GM21737 (cell line): ENCODE data around the gene DPYD.

Experiments used
- ATAC-seq: cut with Tn5 transposase; IDR thresholded peaks from one replicate; pipeline ENCODE4 v1.9.1; 2021; ENCODE audit warnings: mild to moderate bottlenecking, moderate library complexity; ENCODE audit not compliant: unreplicated experiment

The DPYD gene

GRCh38 chr1:97844552-97845089, 76.2 kb downstream of the DPYD start:
- ATAC-seq, result no peak

GRCh38 chr1:97841338-97841737, 79.5 kb downstream of the DPYD start:
- no peak for ATAC-seq

DNA sequence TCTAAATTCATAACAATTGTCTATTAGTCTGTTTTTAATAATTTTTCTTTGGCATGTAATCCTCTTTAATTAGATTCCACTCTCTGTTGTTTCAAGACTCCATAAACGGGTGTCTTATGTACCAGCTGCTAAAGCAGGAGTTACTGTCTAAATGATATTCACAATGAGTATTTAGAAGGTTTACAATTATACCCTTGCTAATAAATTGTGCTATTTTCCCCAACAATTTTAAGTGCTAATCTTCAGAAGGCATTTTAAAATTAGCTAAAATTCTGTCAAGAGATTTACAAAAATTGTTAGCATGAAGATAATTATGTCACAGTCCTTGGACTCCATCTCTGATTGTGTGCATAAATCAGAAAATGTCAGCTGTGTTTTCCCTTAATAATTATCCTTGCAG, 83.7 kb downstream of the DPYD start:
- ATAC-seq, result no peak

GRCh38 chr1:97834899-97835298, 85.9 kb downstream of the DPYD start:
- no peak for ATAC-seq

- ATAC-seq, result no peak
These were observed 87.0 kb downstream of the DPYD start for GRCh38 chr1:97833881-97834280.

DNA sequence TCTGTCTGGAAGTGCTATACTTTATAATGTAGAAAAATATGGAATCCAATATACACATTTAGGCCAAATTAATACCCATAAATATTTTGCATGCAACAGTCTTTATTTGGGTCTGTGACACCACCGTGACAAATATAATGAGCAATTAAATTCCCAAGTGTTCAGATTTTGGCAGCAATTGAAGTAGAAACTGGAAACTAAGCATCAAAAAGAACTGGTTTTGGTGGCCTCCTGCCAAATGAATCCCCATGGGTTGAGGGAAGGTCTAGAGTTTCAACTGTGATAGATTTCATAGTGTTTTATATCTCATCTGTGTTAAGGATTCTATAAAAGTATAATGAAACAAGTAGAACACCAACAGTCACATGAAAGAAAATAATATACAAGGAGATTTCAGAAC, 88.4 kb downstream of the DPYD start:
- ATAC-seq, result no peak

- no peak for ATAC-seq
These were observed 92.9 kb downstream of the DPYD start for GRCh38 chr1:97827887-97828286.

- no peak for ATAC-seq
These were observed 94.0 kb downstream of the DPYD start for GRCh38 chr1:97826820-97827219.

DNA sequence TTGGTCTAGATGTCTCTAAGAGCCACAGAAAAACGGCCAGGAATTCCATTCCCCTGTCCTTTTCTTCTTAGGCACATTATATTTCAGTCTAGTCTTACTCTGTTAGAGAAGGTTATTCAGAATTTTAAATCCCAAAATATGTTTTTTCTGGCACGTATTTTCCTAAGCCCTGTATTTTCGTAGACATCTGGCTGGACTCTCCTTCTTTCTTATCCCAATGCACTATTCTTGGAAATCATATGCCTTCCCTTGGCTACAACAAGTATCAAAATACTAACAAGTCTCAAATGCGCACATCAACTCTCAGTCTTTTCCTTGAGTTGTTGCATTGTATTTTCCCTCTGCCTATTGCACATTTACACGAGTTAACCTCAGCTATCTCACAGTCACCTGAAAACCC, 96.2 kb downstream of the DPYD start:
- ATAC-seq, result no peak

- ATAC-seq, result no peak
These were observed 96.6 kb downstream of the DPYD start for GRCh38 chr1:97824200-97824599.

DNA sequence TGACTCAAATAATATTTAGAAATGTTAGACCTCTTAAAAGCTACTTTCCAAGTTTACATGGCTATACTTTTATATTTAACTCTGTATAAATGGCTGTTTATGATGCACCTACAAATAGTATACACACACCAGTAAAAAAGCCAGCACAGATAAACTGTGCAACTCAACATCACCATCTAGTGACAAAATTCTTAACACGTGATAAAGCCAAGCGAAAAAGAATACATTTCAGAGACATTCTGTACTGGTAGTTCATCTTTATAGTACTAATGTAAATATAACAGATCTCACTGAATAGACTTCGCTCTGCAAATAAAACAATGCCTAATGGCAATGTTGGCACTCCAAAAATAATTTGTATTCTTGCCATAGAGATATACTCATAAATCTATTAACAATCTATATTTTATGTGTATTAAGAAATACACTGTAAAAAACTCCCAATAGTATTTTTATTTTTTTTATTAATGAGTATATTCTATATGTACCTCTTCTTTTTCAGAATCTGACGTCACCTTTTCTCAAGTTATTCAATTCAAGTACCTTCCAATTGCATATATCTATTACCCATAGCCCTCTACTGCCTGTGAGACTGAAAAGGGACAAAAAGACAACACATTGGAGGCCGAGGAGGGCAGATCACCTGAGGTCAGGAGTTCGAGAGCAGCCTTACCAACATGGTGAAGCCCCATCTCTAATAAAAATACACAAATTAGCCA, 100.2 kb downstream of the DPYD start:
- ATAC-seq, result no peak

DNA sequence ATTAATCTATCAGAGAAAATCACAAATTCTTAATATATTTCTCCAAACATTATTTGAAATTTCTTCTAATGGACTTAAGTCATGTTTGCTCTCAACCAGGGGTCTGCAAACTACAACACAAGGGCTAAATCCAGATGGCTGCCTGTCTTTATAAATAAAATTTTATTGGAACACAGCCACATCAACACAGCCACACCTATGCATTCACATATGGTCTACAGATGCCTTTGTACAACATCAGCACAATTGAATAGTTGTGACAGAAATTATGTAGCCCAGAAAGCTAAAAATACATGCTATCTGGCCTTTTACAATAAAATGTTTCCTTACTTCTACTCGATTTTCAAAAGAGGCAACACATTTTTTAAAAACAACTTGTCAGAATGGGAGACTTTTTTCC, 103.9 kb downstream of the DPYD start:
- ATAC-seq, result no peak

DNA sequence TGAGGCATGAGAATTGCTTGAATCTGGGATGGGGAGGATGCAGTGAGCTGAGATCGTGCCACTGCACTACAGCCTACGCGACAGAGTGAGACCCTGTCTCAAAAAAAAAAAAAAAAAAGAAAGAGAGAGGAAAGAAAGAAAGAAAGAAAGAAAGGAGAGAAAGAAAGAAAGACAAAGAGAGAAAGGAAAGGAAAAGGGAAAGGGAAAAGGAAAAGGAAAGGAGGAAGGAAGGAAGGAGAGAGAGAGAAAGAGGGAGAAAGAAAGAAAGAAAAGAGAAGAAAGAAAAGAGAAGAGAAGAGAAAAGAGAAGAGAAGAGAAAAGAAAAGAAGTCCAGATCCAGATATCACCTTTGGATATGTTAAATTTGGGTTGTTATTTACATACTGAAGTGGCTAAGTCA, 106.0 kb downstream of the DPYD start:
- ATAC-seq, result no peak

DNA sequence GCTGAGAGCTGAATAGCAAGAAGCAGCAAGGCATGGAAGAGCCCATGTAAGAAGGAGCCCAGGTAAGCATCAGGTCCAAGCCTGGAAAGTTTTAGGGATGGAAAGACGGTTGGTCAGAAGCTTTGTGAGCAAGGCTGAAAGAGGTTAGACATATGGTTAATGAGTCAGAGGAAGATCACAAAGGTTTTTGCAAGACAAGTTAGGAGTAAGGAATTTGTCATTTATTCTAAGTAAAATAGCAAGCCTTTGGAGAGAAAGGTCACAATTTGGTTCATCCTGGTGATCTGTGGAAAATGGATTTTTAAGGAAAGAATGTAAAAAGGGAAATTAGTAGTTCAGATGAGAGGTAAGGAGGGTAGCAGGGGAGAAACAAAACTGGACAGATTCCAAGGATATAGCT, 106.7 kb downstream of the DPYD start:
- no peak for ATAC-seq

DNA sequence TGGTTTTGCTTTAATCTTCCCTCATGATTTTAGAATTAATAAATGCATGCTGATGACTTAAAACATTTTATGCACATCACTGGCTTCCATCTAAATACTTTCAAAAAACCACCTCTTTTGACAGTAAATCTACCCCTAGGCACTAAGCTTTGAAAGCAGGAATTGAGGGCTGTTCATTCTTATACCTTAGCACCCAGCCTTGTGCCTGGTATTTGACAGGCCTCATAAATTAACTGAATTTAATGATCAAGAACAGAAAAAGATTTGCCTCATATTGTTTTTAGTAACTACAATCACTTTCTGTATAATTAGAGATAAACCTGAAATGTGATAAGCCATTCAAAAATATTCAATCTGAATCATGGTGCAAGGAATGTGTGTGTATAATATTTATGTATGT, 108.8 kb downstream of the DPYD start:
- ATAC-seq, result no peak

DNA sequence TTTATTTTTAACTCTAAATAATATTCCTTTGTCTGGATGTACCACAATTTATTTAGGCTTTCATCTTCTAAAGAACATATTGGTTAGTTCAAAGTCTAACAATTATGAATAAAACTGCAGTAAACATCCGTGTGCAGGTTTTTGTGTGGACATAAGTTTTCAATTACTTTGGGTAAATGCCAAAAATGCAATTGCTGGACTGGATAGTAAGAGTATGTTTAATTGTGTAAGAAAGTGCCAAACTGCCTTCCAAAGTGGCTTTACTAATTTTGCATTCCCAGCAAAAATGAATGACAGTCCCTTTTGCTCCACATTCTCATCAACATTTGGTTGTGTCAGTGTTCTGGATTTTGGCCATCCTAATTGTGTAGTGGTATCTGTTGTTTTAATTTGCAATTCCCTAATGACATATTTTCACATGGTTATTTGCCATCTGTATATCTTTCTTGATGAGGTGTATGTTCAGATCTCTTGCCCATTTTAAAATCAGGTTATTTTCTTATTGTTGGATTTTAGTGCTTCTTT, 113.8 kb downstream of the DPYD start:
- no peak for ATAC-seq

DNA sequence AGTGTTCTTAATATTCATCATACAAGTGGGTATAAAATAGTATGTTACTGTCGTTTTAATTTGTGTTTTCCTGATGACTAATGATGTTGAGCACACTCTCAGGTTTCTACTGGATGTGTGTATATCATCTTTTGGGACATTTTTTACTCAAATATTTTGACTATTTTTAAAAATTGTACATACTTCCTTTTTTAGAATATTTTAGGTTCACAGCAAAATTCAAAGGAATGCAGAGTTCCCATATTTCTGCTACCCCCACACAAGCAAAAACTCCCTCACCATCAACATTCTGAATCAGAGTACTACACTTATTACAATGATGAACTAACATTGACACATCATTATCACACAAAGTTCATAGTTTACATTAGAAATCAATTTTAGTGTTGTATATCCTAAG, 114.5 kb downstream of the DPYD start:
- no peak for ATAC-seq

- no peak for ATAC-seq
These were observed 115.7 kb downstream of the DPYD start for GRCh38 chr1:97805093-97805492.

GRCh38 chr1:97803026-97803425, 117.8 kb downstream of the DPYD start:
- ATAC-seq, result no peak

DNA sequence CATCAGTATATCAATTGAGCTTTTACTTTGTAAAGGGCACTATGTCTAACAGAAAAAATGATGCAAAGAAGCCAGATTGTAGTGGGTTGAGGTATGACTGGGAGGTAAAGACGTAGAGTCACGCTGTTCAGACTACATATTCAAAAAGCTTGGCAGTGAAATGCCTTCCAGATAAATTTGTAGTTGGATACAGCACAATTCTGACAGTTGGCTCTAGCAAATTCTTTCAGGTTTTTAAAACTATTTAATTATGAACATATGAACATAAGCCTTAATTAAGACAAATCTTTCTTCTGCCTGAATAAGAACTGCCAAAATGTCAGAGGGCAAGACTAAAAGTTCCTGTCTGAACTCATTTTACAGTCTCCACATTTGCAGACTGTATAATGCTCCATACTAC, 118.8 kb downstream of the DPYD start:
- ATAC-seq, result no peak

DNA sequence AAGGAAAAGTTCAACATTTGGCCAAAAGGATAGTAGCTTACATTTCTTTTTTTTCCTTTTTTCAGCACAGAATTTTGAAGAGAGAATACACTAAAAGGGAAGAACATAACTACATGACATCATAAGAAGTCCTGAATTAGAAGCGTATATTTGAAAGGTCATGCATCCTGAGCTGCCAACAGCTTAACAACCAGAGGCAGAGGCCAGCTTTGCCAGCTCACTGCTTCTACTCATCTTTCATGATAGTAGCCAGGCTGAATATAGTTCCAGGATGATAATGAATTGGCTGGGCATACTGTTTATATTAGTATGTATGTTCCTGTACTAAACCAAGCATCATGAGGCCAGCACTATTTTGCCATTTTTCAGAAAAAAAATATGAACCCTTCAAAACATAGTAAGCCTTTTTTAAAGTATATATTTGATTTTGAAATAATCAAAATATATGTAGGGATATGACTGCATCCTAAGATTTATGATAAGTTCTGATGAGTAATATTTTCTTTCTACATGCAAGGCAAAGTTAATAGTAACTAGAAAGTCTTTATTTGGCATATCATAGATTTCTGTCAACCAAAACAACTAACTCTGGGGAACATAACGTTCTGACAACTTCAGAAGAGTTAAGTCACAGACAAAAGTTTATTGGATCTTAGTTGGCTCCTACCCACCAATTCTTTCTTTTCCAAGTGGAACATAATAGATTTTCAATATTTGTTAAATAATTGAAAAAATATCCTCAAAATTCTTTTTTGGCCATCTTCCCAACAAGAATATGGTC, 123.2 kb downstream of the DPYD start:
- no peak for ATAC-seq

- ATAC-seq, result no peak
These were observed 124.1 kb downstream of the DPYD start for GRCh38 chr1:97796711-97797110.
